GM11168 (cell line): ENCODE data around the gene CCDC122.

Experiments
- in situ Hi-C: fragments of 300-500 bp; cut with MboI; formaldehyde crosslinking; loops from one replicate; pipeline ENCODE4 v1.12.0; 2022; ENCODE audit warnings: low sequenced_read_pairs; ENCODE audit not compliant: unreplicated experiment

CCDC122 gene

DNA sequence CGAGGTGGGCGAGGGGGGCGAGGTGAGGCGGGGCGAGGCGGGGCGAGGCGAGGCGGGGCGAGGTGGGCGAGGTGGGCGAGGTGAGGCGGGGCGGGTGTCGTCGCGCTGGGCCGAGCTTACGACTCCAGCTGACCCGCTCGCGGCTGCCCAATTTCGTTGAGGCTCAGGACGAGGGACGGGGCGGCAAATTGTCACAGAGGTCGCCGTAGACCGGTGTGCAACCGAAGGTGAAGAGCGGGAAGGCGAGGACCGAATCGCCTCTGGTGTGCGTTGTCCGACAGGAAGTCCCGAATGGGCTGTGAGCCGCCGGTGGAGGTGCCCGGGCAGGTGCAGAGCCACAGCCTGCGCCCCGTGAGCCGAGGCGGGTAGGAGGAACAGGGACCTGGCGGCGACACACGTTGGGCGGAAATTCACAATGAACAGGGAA, 228 bp upstream of the CCDC122 start, which contains the start of gene LACC1:
TSS of gene LACC1 (plus strand) at position 150 of the 427 bp plus-strand sequence. CDS start 1,082 bp downstream, outside the sequence.
- in situ Hi-C loops = no loop called here

DNA sequence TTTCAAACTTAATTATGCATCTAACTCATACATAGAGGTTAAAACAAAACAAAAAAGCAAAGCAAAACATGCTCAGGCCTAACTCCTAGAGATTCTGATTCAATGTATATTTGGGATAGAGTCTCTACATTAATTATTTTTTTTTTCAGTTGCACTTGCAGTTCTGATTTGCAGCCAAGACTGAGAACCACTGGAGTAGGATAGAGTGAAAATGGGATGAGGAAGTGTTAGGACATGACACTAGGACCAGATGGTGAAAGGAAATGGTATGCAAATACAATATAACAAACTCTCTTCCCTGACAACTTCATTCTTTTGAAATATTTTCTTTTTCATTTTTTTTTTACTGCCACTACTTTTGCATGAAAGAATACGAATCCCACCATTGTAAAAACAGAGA, 1.8 kb downstream of the CCDC122 start:
- in situ Hi-C loops = no loop called here

DNA sequence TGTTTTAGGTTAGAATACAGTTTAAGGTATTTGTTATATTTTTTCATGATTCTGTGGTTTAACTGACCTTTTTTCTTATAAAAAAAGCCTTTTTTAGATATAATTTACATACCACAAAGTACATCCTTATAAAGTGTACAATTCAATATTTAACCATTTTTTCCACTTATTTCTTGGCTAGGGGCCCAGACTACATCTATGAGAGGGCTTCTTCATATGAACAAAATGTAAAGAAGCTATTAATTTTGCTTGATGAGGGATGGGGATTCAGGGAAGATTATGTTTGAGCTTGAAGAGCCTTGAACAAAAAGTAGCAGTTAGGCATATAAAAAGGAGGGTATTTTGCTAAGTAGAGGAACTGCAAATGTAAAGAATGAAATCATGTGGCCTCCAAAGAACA, 2.2 kb downstream of the CCDC122 start:
- in situ Hi-C loops = no loop called here

DNA sequence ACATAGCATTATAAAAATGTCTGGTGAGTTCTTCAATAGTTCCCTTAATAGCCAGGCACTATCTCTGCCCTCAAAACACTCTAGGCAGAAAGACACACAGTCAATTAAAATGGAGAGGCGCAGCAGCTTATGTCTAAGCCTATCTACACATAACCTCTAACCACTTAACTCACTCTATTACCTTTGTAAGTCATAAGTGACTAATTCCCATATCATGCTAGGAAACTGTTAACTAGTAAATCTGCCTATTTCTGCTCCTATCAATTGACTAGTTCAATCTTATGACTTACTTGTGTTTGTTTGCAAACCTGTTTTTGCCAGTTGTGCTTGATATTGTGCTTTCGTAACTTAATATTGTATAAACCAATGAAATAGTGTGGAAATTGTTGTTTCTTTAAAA, 3.2 kb downstream of the CCDC122 start:
- in situ Hi-C loops = no loop called here

DNA sequence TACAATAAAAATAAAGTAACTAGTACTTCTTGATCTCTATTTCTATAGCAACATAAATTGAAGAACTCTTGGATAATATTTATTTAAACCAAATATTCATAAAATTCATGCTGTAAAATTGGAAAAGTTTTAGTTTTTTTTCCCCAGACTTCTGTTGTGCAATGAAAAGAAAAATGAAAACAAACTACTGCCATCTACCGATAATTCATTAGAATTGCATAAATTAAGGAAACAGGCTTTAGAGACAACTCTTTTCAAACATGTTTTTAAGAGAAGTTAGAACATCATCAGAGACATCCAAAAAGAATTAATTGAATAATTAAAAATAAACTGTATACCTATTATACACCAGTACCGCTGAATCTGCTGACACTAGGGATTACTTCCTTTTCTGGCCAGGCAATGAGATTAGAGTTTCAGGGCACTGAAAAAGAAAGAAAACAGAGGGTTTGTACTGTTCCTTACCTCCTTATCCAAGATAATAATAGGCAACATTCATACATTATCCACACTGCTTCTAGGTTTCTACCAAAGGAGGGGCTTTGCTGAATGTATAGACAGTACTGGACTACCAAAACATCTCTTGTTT, 4.9 kb downstream of the CCDC122 start:
- in situ Hi-C loops = no loop called here

DNA sequence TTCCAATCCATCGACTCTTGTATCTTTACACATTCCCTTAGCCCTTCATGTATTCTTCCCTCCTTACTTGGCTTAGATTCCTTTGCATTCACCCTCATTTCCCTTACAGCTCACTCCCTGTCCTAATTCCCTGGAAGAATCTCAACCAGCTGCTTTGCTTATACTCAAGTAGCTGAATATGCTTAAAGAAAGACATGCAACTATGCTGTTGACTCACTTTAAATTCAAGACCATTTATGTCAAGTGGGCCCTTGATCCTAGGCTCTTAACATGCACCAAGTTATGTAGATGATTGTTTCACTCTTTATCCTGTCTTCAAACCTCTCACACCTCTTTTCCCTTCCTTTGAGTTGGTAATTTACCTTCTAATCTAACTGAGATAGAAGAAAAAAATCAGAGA, 7.4 kb downstream of the CCDC122 start:
- in situ Hi-C loops = no loop called here

DNA sequence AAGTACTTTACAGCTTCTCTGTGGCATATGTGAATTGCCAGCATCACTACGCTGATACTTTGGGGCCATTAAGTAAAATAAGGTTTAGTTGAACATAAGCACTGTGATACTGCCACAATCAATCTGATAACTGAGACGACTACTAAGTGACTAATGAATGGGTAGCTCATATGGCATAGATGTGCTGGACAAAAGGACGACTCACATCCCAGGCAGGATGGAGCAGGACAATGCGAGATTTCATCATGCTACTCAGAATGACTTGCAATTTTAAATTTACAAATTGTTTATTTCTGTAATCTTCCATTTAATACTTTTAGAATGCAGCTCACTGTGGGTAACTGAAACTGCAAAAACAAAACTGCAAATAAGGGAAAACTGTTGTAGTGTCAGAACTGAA, 13.6 kb downstream of the CCDC122 start:
- in situ Hi-C loops = no loop called here

DNA sequence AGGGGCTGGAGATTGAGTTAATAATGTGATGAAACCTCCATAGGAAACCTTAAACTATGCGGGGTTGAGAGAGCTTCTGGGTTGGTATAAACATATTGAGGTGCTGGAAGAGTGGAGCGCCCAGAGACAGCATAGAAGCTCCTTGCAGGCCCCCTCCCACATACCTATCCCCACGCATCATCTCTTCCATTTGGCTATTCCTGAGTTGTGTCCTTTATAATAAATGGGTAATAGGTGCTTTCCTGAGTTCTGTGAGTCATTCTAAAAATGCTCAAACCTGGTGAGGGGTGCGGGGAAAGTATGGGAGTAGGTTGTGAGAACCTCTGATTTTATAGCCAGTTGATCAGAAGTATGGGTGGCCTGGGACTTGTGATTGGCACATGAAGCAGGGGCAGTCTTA, 14.6 kb downstream of the CCDC122 start:
- in situ Hi-C loops = no loop called here

DNA sequence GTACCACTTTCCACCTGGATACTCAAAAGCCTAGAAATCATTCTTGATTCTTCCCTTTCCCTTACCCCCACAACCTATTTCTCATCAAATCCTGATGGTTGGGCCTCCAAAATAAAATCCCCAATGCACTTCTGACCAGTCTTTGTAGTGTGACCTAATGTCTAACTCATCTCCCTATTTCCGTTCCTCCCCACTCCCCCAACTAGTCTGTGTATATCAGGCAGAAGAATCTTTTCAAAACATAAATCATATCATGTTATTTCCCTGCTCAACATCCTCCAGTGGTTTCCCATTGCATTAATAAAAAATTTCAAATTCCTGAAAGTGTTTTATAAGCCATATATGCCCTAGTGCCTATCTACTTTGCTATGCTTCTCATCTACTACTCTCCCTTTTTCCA, 17.7 kb downstream of the CCDC122 start:
- in situ Hi-C loops = no loop called here

DNA sequence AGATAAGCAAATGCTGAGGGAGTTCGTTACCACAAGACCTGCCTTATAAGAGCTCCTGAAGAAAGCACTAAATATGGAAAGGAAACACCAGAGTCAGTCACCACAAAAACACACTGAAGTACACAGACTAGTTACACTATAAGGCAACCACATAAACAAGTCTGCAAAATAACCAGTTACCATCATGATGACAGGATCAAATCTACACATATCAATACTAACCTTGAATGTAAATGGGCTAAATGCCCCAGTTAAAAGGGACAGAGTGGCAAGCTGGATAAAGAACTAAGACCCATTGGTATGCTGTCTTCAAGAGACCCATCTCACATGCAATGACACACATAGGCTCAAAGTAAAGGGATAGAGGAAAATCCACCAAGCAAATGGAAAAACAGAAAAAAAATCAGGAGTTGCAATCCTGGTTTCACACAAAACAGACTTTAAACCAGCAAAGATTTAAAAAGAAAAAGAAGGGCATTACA, 26.6 kb downstream of the CCDC122 start:
- in situ Hi-C loops = no loop called here

DNA sequence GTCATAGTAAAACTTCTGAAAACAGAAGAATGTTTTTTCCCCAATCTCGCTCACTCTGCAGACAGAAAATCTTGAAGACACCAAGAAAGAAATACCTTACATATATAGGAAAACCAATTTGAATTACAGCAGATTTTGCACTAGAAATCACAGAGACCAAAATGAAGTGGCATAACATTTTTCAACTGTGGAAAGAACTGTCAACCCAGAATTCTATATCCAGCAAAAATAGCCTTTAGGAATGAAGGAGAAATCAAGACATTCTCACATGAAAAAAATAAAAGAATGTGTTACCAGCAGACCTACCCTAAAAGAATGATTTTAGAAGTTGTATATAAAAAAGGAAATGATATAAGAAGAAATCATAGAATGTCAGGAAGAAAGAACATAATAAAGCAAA, 28.7 kb downstream of the CCDC122 start:
- in situ Hi-C loops = no loop called here

DNA sequence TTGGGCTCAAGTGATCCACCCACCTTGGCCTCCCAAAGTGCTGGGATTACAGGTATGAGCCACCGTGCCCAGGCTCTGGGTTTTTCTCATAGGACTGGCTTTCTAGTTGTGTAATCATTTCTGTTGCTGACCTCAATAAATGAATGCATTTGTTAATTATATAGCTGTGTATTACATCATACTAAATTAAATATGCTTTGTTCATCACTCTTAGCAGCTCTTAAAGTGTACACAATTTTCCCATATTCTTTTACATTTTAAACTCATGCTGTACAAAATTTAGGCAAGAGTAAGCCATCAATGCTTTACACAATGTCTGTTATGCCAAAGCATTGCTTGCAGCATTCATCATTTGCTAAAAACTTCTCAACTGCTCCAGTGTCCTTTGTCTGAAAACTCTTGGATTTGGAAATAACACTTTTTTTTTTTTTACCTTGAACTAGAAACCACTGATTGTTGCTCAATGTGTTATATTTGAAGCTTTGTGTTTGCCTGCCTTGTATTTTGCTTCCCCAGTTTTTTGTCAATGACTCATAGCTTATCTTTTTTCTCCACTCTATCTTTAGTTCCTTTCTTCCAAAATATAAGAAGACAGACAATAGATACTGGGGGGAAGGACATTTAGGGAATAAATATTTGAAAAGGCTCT, 31.4 kb downstream of the CCDC122 start:
- in situ Hi-C loops = no loop called here

DNA sequence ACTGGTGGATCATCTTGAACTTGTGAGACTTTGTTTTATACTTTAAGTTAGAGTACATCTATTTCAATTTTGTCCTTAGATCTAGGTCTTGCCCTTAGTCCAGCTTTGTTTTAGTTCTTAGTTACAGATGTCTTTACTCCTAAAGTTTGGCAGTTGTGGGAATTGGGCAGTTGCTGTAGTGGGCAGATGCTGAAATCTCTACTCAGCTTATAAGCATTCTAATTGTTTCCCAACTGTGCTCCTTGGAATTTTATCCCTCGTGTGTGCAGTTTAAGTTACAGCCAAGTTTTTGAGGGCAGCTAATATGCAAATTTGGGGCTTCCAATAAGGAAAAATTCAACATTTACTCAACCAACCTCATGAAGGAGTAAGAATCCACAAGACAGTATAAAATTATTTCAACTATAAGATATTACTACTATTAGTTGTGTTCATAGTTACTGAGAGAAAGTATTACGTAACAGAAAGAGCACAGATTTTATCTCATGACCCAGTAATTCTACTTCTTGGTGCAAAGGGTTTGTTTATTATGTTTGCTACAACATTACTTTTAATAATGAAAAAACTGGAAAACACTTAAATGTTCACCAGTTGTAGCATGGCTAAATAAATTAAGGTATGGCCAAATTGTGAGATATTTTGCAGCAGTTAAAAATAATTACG, 32.9 kb downstream of the CCDC122 start:
- in situ Hi-C loops = no loop called here

DNA sequence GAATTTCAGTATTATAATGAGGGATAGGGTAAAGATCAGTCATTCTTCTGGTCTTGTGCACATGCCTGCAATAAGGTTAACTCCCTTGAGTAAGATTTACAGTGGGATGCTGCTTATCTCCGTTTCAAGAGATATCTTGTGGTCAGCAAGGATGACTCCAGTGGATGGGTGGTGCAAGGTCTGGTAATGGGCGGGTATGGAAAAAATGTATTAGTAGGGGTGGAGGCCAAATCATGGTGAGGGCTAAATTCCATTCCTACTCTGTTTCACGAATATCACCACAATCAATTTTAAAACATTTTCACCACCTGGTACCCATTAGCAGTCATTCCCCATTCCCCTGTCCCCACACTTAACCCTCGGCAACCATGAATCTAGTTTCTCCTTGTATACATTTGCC, 40.6 kb downstream of the CCDC122 start:
- in situ Hi-C loops = no loop called here

DNA sequence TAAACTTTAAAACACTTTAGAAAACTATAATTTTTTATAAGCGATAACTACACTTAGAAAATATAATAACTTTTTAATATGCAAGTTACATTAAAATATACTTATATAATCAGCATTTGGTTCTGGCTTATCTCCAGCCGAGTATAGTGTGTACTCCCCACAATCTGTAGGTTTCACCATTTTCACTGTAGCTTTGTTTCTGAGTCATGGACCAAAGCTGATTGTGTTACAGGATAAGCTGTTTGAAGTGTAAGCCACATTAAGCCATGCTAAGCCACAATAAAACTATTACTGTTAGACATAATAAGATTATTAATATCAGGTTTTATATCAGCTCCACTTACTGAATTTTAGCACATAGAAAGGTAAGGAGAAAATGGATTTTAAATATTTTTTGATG, 43.8 kb downstream of the CCDC122 start:
- in situ Hi-C loops = no loop called here

DNA sequence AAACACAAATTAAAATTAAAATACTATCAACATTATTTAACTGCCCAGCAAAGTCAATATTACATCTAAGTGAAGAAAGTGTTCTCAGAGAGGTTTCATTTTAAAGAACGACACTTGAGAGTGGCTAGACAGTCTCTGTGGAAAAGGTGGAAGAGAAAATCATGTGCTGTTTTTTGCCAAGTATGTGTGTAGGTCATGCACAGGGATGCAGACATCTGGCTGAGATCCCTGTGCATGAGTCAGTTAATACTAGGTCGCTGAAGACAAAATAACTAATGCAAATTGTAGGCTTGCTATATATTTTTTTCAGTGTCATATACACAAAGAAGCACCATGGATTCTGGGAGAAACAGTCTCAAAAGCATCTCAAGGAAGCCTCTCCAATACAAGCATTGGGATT, 48.5 kb downstream of the CCDC122 start:
- in situ Hi-C loops = no loop called here

DNA sequence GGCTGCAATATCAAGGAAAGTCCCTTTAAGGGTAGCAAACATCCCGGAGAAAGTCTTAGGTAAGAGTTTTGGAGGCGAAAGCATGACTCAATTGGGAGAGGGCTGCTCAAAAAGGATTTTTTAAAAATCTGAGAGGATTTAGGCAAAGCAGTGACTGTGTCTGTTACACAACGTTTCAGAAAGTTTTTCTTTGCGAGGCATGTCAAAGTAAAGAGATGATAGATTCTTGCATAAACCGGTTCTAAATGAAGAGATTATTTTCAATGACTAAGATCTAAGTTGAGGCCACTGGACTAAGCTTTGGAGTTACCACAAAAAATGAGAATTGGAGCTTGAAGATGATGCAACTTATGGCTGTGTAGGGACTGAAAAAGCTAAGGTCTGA, 49.1 kb downstream of the CCDC122 start:
- in situ Hi-C loops = no loop called here

DNA sequence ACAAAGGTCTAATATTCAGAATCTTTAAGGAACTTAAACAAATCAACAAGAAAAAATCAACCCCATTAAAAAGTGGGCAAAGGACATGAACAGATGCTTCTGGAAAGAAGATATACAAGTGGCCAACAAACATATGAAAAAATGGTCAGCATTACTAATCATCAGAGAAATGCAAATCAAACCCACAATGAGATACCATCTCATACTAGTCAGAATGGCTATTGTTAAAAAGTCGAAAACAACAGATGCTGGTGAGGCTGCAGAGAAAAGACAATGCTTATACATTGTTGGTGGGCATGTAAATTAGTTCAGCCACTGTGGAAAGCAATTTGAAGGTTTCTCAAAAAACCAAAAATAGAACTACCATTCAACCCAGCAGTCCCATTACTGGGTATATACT, 54.9 kb downstream of the CCDC122 start:
- in situ Hi-C loops = loop anchor here (25.0 kb wide), 1 partner anchor 862 kb away; no protein-coding TSS in a partner anchor

DNA sequence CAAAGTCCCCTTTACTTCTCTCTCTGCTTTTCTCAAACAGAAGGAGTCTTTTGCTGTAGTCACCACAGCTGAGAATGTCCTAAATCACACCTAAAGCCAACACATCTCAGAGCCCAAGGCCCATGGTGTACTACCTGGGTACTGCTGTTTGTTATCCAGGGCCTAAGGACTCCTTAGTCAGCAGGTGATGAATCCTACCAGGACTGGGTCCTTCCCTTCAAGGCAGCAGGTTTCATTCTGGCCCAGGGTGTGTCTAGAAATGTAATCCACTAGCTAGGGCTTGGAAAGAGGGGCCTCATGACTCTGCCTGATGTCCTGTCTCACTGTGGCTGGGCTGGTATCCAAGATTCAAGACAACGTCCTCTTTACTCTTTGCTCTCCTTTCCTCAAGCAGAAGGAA, 56.6 kb downstream of the CCDC122 start:
- in situ Hi-C loops = loop anchor here (25.0 kb wide), 1 partner anchor 861 kb away; no protein-coding TSS in a partner anchor

DNA sequence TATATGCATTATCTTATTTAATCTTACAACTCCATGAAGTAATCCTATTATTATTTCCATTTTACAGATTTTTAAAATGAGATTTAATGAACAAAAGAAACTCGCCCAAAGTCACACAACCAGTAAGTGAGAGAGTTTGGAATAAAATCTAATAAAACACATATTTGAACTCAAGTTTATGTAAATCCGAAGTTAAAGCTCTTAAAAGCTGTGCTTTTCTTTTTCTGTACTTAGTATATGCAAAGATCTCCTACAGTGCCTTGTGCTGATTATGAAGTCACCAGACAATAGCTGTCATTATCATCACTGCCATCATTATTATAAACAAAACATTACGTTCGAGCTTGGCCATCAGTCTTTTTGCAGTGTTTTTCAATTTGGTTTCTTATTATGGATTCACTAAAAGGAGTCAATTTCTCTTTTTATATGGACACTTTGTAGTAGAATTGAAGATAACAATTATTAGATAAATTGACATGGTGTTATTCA, 63.1 kb downstream of the CCDC122 start:
- in situ Hi-C loops = loop anchor here (25.0 kb wide), 1 partner anchor 854 kb away; no protein-coding TSS in a partner anchor

DNA sequence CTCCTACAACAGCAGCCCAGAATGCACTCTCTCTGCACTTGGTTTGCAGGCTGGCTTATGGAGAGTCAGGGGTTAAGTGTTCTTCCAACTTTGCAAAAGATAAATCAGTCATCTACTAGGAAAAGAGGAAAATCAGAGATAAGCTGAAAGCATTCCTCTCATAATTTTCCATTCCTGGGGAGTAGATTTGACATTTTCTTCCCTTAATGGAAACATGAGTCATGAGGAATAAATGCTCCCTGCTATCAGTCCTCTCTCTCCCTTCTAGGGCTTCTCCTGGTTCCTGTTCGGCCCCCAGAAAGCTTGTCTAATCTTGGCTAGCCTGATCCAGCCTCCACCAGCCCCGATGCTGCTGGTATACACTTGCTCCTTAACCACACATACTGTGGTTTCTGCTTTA, 64.3 kb downstream of the CCDC122 start:
- in situ Hi-C loops = loop anchor here (25.0 kb wide), 1 partner anchor 853 kb away; no protein-coding TSS in a partner anchor
